Hepatocyte (in vitro differentiated cells): Measurements from ENCODE around the gene LCN2.

Experiments used
- EZH2 ChIP-seq: fragments of 200-600 bp; sonication (generic); IDR thresholded peaks from 2 replicates; pipeline ENCODE4 v1.6.1; 2016; ENCODE audit warnings: antibody characterized with exemption, mild to moderate bottlenecking, borderline replicate concordance
- EZH2phosphoT487 ChIP-seq: fragments of 200-600 bp; sonication (generic); IDR thresholded peaks from one replicate; pipeline ENCODE4 v1.6.1; 2018; ENCODE audit warnings: antibody characterized with exemption, mild to moderate bottlenecking, low read depth, moderate library complexity; ENCODE audit not compliant: unreplicated experiment, severe bottlenecking
- TF ChIP-seq, protein P1 (sequence below): fragments of 200-600 bp; sonication (generic); IDR thresholded peaks from 2 replicates; pipeline ENCODE4 v1.5.1; 2016; ENCODE audit warnings: antibody characterized with exemption, mild to moderate bottlenecking; ENCODE audit not compliant: poor library complexity

DNA sequence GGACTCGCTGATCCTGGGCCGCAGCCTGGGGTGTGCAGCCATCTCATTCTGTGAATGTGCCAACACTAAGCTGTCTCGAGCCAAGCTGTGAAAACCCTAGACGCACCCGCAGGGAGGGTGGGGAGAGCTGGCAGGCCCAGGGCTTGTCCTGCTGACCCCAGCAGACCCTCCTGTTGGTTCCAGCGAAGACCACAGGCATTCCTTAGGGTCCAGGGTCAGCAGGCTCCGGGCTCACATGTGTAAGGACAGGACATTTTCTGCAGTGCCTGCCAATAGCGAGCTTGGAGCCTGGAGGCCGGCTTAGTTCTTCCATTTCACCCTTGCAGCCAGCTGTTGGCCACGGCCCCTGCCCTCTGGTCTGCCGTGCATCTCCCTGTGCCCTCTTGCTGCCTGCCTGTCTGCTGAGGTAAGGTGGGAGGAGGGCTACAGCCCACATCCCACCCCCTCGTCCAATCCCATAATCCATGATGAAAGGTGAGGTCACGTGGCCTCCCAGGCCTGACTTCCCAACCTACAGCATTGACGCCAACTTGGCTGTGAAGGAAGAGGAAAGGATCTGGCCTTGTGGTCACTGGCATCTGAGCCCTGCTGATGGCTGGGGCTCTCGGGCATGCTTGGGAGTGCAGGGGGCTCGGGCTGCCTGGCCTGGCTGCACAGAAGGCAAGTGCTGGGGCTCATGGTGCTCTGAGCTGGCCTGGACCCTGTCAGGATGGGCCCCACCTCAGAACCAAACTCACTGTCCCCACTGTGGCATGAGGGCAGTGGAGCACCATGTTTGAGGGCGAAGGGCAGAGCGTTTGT, 41.6 kb upstream of the LCN2 start:
- TF ChIP-seq, protein P1, sequence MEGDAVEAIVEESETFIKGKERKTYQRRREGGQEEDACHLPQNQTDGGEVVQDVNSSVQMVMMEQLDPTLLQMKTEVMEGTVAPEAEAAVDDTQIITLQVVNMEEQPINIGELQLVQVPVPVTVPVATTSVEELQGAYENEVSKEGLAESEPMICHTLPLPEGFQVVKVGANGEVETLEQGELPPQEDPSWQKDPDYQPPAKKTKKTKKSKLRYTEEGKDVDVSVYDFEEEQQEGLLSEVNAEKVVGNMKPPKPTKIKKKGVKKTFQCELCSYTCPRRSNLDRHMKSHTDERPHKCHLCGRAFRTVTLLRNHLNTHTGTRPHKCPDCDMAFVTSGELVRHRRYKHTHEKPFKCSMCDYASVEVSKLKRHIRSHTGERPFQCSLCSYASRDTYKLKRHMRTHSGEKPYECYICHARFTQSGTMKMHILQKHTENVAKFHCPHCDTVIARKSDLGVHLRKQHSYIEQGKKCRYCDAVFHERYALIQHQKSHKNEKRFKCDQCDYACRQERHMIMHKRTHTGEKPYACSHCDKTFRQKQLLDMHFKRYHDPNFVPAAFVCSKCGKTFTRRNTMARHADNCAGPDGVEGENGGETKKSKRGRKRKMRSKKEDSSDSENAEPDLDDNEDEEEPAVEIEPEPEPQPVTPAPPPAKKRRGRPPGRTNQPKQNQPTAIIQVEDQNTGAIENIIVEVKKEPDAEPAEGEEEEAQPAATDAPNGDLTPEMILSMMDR, result no peak
- TF ChIP-seq EZH2 (no peak), EZH2phosphoT487 (no peak)
